H9 (cell line): ENCODE data around the gene ITGBL1. TPM values are rescaled to one million over a fixed set of nuclear protein-coding genes. Genes with fewer than 3 reads are reported as not detected.

Experiments
- DNase-seq: peaks from one replicate; pipeline ENCODE4 v3.0.0-alpha.2; 2017
- H2AFZ ChIP-seq: one replicate; pipeline ENCODE4 v1.6.1; 2013; ENCODE audit warnings: mild to moderate bottlenecking, low read length, control low read depth, moderate library complexity
- H2AK5ac ChIP-seq: 2 replicates; pipeline ENCODE4 v1.6.1; 2013; ENCODE audit warnings: low read length, control low read depth, mixed read lengths; ENCODE audit not compliant: insufficient read length
- H2BK120ac ChIP-seq: one replicate; pipeline ENCODE4 v1.6.1; 2013; ENCODE audit warnings: low read depth, mild to moderate bottlenecking, low read length, control low read depth, inconsistent platforms; ENCODE audit not compliant: poor library complexity, severe bottlenecking
- H2BK12ac ChIP-seq: 2 replicates; pipeline ENCODE4 v1.6.1; 2013; ENCODE audit warnings: low read length, control low read depth, mixed read lengths, low read depth; ENCODE audit not compliant: insufficient read length
- H2BK15ac ChIP-seq: 2 replicates; pipeline ENCODE4 v1.6.1; 2013; ENCODE audit warnings: low read depth, low read length, control low read depth
- H2BK20ac ChIP-seq: one replicate; pipeline ENCODE4 v1.6.1; 2013; ENCODE audit warnings: low read depth, mild to moderate bottlenecking, low read length, control low read depth, inconsistent platforms; ENCODE audit not compliant: poor library complexity, severe bottlenecking
- H2BK5ac ChIP-seq: 2 replicates; pipeline ENCODE4 v1.6.1; 2013; ENCODE audit warnings: low read length, control low read depth, mixed read lengths; ENCODE audit not compliant: insufficient read length
- H3K14ac ChIP-seq: 2 replicates; pipeline ENCODE4 v1.6.1; 2013; ENCODE audit warnings: low read length, control low read depth; ENCODE audit not compliant: insufficient read depth
- H3K18ac ChIP-seq: 2 replicates; pipeline ENCODE4 v1.6.1; 2013; ENCODE audit warnings: low read depth, mild to moderate bottlenecking, mixed read lengths, low read length, control low read depth; ENCODE audit not compliant: insufficient read length
- H3K23ac ChIP-seq: 2 replicates; pipeline ENCODE4 v1.6.1; 2013; ENCODE audit warnings: low read length, control low read depth, mixed read lengths, low read depth; ENCODE audit not compliant: insufficient read length
- H3K23me2 ChIP-seq: 2 replicates; pipeline ENCODE4 v1.6.1; 2013; ENCODE audit warnings: low read depth, mild to moderate bottlenecking, mixed read lengths, low read length, control low read depth; ENCODE audit not compliant: insufficient read length, poor library complexity, severe bottlenecking
- H3K27ac ChIP-seq: 2 replicates; pipeline ENCODE4 v1.5.1; 2013; ENCODE audit warnings: low read length, control low read depth, mixed read lengths, low read depth; ENCODE audit not compliant: insufficient read length
- H3K27me3 ChIP-seq: 2 replicates; pipeline ENCODE4 v1.6.1; 2013; ENCODE audit warnings: low read length, control low read depth, inconsistent platforms; ENCODE audit not compliant: insufficient read depth
- H3K4ac ChIP-seq: 2 replicates; pipeline ENCODE4 v1.6.1; 2013; ENCODE audit warnings: low read depth, mild to moderate bottlenecking, control low read depth, inconsistent platforms, low read length, moderate library complexity
- H3K4me1 ChIP-seq: 2 replicates; pipeline ENCODE4 v1.6.1; 2013; ENCODE audit warnings: low read length, control low read depth, inconsistent platforms; ENCODE audit not compliant: insufficient read depth
- H3K4me2 ChIP-seq: 2 replicates; pipeline ENCODE4 v1.6.1; 2013; ENCODE audit warnings: low read length, control low read depth, mixed read lengths; ENCODE audit not compliant: insufficient read length, insufficient read depth
- H3K56ac ChIP-seq: 2 replicates; pipeline ENCODE4 v1.6.1; 2013; ENCODE audit warnings: low read depth, mild to moderate bottlenecking, mixed read lengths, low read length, control low read depth; ENCODE audit not compliant: insufficient read length
- H3K79me1 ChIP-seq: 2 replicates; pipeline ENCODE4 v1.6.1; 2013; ENCODE audit warnings: low read depth, mild to moderate bottlenecking, moderate library complexity, low read length, control low read depth, inconsistent platforms; ENCODE audit not compliant: insufficient read depth, poor library complexity, severe bottlenecking
- H3K79me2 ChIP-seq: 2 replicates; pipeline ENCODE4 v1.6.1; 2013; ENCODE audit warnings: low read length, control low read depth, inconsistent platforms; ENCODE audit not compliant: insufficient read depth
- H3K9ac ChIP-seq: 2 replicates; pipeline ENCODE4 v1.6.1; 2013; ENCODE audit warnings: low read length, control low read depth, mixed read lengths; ENCODE audit not compliant: insufficient read length; ENCODE audit errors: extremely low read depth
- H3K9me3 ChIP-seq: one replicate; pipeline ENCODE4 v1.6.1; 2013; ENCODE audit warnings: low read depth, low read length, inconsistent platforms; ENCODE audit not compliant: control insufficient read depth
- H3T11ph ChIP-seq: one replicate; pipeline ENCODE4 v1.6.1; 2013; ENCODE audit warnings: mild to moderate bottlenecking, low read length, control low read depth, inconsistent platforms
- H4K20me1 ChIP-seq: one replicate; pipeline ENCODE4 v1.6.1; 2013; ENCODE audit not compliant: control insufficient read depth, insufficient read length, insufficient read depth
- H4K5ac ChIP-seq: 2 replicates; pipeline ENCODE4 v1.6.1; 2013; ENCODE audit warnings: low read depth, mild to moderate bottlenecking, mixed read lengths, low read length, control low read depth; ENCODE audit not compliant: insufficient read length
- H4K8ac ChIP-seq: replicated peaks from 2 replicates; pipeline ENCODE4 v1.6.1; 2013; ENCODE audit warnings: low read length, control low read depth, mixed read lengths, low read depth; ENCODE audit not compliant: insufficient read length
- H4K91ac ChIP-seq: 2 replicates; pipeline ENCODE4 v1.6.1; 2013; ENCODE audit warnings: low read depth, mild to moderate bottlenecking, moderate library complexity, mixed read lengths, low read length, control low read depth; ENCODE audit not compliant: insufficient read length
- H3K27ac Mint-ChIP-seq, 3 experiments: 2 replicates in 2 of 3; 3 replicates in 1 of 3; pipeline ENCODE4 v1.8.0; 2020 to 2021; ENCODE audit warnings: mixed read lengths in 3 of 3, mild to moderate bottlenecking in 1 of 3, moderate library complexity in 1 of 3
- H3K27me3 Mint-ChIP-seq: 2 replicates; pipeline ENCODE4 v1.8.0; 2021; ENCODE audit warnings: low read depth, mild to moderate bottlenecking, moderate library complexity, mixed read lengths
- H3K36me3 Mint-ChIP-seq, 3 experiments: 2 replicates in 2 of 3; 3 replicates in 1 of 3; pipeline ENCODE4 v1.8.0; 2020 to 2021; ENCODE audit warnings: low read depth in 3 of 3, mixed read lengths in 3 of 3; ENCODE audit not compliant: insufficient read depth in 1 of 3
- H3K4me1 Mint-ChIP-seq, 2 experiments: 2 replicates each; pipeline ENCODE4 v1.8.0; 2020; ENCODE audit warnings: mixed read lengths in 2 of 2
- H3K4me3 Mint-ChIP-seq, 2 experiments: 2 replicates in 1 of 2; 3 replicates in 1 of 2; pipeline ENCODE4 v1.8.0; 2020 to 2021; ENCODE audit warnings: mild to moderate bottlenecking in 2 of 2, mixed read lengths in 2 of 2, moderate library complexity in 1 of 2
- H3K9me3 Mint-ChIP-seq, 2 experiments: 2 replicates in 1 of 2; 3 replicates in 1 of 2; pipeline ENCODE4 v1.8.0; 2020; ENCODE audit warnings: mild to moderate bottlenecking in 2 of 2, mixed read lengths in 2 of 2, moderate library complexity in 1 of 2
- CTCF ChIP-seq: fragments of 200-600 bp; sonication (generic); conservative IDR thresholded peaks from 3 replicates; pipeline ENCODE4 v1.8.0; 2021; ENCODE audit warnings: antibody characterized with exemption, mild to moderate bottlenecking
- WGBS: extraction: QIAGEN DNeasy Blood & Tissue Kit; methylation state at CpG from one replicate; pipeline ENCODE4 v1.1.7; 2013; ENCODE audit warnings: missing lambda C conversion rate, low lambda C conversion rate, mixed read lengths; ENCODE audit not compliant: insufficient read length; ENCODE audit errors: extremely low coverage; 5-methylcytosine and 5-hydroxymethylcytosine counted together
- total RNA-seq: library from RNA; stranded (reverse); gene quantifications from 2 replicates; pipeline ENCODE4 v1.2.1, GENCODE V29; 2021

Gene ITGBL1
- total RNA-seq, 1 experiment from 2014 or later = not detected

GRCh38 chr13:101714195-101714594, 261.7 kb downstream of the ITGBL1 start:
- Mint-ChIP-seq H3K9me3 (no peaks in the 10 kb centered on the region), H3K27me3 (peaks cover 3% of the 10 kb centered on the region; the same call in 1 of the 2 replicates), H3K36me3 (no peaks in the 10 kb centered on the region), H3K4me1 (no peaks in the 10 kb centered on the region), H3K27ac (no peak overlapping the region), H3K4me3 (no peak overlapping the region)
- Histone ChIP-seq H3K79me1 (no peaks in the 10 kb centered on the region), H4K91ac (no peak overlapping the region), H3K4me2 (no peak overlapping the region), H3K27ac (no peak overlapping the region), H3K14ac (no peak overlapping the region), H3K79me2 (no peaks in the 10 kb centered on the region), H3K56ac (no peak overlapping the region), H2AFZ (no peak overlapping the region), H2BK20ac (no peak overlapping the region), H2AK5ac (no peak overlapping the region), H3K9me3 (no peaks in the 10 kb centered on the region), H3K18ac (no peak overlapping the region), H3K23ac (no peak overlapping the region), H3K23me2 (no peaks in the 10 kb centered on the region), H4K20me1 (no peaks in the 10 kb centered on the region), H3K9ac (no peak overlapping the region), H2BK5ac (no peak overlapping the region), H3T11ph (no peak overlapping the region), H2BK120ac (no peak overlapping the region), H4K5ac (no peak overlapping the region), H2BK15ac (no peak overlapping the region), H3K27me3 (no peaks in the 10 kb centered on the region), H3K4ac (no peak overlapping the region), H4K8ac (no peak overlapping the region), H3K4me1 (no peaks in the 10 kb centered on the region), H2BK12ac (no peak overlapping the region)
- TF ChIP-seq CTCF = no peak
- WGBS = no CpG with 5 or more reads among the region's 3 CpGs
- DNase-seq = no peak
